NCI-H82 (cell line): Measurements from ENCODE around the gene CALML5.

Experiments used
- DNase-seq: peaks from one replicate; lab custom pipeline; 2025; lab: John Stamatoyannopoulos, UW

The CALML5 gene

GRCh38 chr10:5461914-5462840 is 37.2 kb downstream of the CALML5 start:
- no peak for DNase-seq

GRCh38 chr10:5461203-5461588 is 38.2 kb downstream of the CALML5 start:
- peak; percentile 30 for DNase-seq

DNA sequence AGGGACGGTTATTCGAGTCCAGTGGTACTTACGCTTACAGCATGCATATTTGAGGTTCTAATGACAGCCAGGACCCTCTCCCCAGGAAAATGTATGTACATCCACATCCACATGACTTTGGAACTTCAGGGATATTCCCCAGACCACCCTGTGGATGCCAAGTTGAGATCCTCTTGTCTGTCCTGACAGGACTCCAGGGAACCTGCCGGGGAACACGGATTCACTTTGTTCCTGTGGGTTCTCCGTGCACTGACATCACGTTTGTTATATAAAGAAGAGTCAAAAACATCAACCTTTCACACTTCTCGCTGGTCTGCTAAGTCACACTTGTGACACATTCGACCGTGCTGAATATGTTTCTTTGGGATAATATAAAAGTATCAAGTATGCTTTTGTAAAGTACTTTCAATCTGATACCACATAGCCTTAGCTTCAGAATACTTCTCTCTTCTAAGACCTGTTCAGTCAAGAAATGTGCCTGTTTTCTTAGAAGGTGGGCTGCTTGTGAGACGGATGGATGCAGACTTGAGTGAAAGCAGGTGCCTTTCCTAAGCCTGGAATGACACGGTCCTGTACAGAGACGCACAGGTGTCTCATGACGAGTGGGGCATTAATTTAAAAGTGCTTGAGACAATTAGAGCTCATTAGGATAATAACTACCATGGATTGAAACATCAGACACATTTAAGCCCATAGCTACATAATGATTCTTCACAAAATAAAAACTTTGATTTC is 38.7 kb downstream of the CALML5 start:
- DNase-seq, result no peak

DNA sequence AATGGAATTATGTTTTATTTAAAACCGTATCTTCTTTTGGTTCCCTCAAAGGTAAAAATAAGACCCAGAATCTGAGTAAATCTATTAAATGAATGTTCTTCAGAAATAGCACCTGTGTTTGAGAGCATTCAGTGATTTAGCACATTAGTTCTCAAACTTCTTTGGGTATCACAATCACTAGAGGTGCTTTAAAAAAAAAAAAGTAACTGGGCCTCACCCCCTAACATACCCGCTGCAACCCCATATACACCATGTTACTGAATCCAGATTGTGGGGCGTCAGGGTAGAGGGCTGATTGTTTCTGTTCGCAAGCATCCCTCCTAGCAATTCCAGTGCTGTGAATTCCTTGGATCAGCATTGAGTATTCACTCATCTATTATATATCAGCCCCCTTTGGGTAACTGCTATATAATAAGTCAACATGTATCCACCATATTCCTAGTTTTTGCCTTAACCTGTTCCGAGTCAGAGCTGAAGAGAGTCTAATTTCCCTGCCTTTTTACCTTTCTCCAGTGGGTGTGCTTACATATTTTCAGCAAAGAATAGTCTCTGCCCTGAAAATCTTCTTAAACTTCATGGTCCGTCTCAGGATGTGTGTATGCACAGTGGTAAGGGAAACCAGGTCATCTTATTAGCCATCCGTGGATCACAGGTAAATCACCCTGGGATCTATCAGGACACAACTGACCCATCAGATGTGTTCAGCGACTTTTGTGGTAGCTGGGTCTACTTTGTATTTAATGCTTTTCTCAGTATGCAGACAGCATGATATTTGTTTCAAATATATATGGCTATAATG is 40.2 kb downstream of the CALML5 start:
- DNase-seq, result no peak

- DNase-seq, result no peak
These were observed 40.9 kb downstream of the CALML5 start for GRCh38 chr10:5458425-5458824.

GRCh38 chr10:5457741-5458140 is 41.6 kb downstream of the CALML5 start:
- no peak for DNase-seq

DNA sequence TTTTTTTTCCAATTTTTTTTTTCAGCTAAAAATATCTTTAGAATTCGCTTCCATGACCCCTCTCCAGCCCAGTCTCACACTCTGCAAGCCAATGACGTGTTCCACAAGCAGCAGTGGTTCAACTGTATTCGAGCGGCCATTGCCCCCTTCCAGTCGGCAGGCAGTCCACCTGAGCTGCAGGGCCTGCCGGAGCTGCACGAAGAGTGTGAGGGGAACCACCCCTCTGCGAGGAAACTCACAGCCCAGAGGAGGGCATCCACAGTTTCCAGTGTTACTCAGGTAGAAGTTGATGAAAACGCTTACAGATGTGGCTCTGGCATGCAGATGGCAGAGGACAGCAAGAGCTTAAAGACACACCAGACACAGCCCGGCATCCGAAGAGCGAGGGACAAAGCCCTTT is 42.8 kb downstream of the CALML5 start:
- DNase-seq, result no peak

GRCh38 chr10:5453749-5454489 is 45.5 kb downstream of the CALML5 start:
- no peak for DNase-seq

GRCh38 chr10:5450605-5451384 is 48.6 kb downstream of the CALML5 start:
- no peak for DNase-seq

DNA sequence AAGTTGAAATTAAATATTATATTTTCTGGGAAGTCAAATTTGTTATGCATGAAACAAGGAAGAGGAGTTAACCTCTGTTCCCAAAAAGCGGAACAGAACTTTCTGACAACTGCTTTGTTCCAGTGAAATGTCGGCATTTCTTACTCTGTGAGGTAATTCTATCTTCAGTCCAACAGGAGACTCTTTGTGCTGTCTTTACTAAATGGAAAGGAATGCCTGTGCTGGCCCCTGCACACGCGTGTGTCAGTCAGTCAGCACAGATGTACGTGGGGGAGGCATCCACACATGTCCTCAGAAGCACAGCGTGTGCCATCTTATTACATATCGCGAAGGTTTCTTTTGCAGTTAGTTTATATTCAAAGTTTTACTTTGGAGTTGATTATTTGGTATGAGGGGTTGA is 49.5 kb downstream of the CALML5 start:
- no peak for DNase-seq

- DNase-seq, result no peak
These were observed 50.1 kb downstream of the CALML5 start for GRCh38 chr10:5449227-5449626.
